ENCODE measurements around the gene PDIA2.
"Not testable (repeated sequence)": the region's sequence is repeated elsewhere in the genome, so short reads cannot be mapped to it uniquely, and the experiment has no call there.

Gene PDIA2

DNA sequence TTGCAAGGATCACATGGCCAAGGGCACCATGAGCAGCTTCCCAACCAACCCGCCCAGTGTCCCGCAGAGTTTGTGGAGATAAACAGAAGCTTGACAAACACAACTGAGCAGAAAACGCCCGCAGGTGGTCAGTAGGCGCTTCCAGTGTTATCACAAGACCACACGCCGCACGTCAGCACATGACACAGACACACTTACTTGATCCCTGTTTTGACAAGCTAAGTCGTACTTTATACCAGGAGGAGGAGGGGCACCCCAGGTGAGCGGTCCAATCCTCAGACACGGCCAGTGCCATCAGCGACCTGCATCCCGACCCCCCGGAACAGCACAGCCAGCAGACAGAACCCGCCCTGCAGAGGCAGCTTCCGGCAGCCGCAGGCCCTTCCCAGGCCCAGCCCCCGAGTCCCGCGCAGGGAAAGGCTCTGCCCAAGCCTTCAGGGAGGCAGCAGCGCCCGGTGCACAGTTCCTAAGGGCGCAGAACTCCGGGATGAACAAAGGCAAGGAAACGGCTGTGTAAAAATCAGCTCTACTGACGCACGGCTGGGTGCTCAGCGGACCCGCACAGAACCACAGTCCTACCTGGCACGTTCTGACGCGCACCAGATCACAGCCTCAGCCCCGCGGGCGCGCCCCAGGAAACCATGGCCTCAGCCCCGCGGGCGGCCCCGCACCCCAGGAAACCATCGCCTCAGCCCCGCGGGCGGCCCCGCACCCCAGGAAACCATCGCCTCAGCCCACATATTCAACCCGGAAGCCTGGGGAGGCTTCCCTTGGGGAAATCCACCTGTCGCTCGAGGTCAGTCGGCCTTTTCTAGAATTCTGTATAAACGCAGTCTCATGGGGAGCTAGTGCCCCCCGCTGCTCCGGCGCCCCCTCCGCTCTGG, 41.7 kb downstream of the PDIA2 start:
- TF ChIP-seq, protein P1, sequence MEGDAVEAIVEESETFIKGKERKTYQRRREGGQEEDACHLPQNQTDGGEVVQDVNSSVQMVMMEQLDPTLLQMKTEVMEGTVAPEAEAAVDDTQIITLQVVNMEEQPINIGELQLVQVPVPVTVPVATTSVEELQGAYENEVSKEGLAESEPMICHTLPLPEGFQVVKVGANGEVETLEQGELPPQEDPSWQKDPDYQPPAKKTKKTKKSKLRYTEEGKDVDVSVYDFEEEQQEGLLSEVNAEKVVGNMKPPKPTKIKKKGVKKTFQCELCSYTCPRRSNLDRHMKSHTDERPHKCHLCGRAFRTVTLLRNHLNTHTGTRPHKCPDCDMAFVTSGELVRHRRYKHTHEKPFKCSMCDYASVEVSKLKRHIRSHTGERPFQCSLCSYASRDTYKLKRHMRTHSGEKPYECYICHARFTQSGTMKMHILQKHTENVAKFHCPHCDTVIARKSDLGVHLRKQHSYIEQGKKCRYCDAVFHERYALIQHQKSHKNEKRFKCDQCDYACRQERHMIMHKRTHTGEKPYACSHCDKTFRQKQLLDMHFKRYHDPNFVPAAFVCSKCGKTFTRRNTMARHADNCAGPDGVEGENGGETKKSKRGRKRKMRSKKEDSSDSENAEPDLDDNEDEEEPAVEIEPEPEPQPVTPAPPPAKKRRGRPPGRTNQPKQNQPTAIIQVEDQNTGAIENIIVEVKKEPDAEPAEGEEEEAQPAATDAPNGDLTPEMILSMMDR (IDR thresholded peaks at IDR 0.05; ENCODE audit: low read depth, low read length, missing control alignments) = no peak
- DNase-seq (ENCODE audit: low read depth) = no peak
- H3K4me3 ChIP-seq (ENCODE audit: low read depth, low read length) = no peak overlapping the region
- in situ Hi-C loops (cut with HindIII; ENCODE audit: low sequenced_read_pairs) = loop anchor here (5.0 kb wide), 1 partner anchor 38 kb away; no protein-coding TSS in a partner anchor

DNA sequence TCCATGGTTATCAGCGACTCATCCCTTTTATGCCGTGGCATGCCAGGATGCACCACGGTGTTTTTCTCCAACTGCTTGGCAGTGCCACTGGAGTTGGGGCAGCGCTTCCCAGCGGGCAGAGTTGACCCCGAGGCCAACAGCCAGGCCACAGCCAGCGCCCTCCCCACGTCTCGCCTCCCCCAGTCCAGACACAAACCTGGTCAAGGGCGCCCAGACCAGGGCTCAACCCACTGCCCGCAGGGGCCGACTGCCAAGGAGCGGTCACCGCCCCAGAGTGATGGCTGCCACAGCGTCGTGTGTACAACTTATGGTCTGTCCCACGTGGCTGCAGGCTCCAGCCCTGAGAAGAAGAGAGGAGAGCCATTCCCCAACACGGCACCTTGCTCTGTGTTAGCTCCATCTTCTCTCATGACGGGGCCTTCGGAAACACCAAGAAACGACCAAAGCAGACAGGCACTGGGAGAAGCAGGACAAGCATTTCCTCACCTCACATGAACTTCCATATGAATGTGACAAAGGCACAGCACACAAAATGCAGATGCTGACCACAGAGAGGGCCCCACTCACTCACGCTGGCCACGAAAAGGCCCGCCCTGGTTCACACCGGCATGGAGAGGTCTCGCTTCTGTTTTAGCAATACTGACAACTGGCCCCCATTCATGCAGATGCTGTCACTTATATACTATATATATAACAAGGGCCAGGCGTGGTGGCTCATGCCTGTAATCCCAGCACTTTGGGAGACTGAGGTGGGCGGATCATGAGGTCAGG, 42.6 kb downstream of the PDIA2 start:
- no peak overlapping the region for H3K4me3 ChIP-seq (ENCODE audit: low read depth, low read length)
- in situ Hi-C loops (cut with HindIII; ENCODE audit: low sequenced_read_pairs) = no loop called here
- no peak for DNase-seq (ENCODE audit: low read depth)
- TF ChIP-seq, protein P1 (IDR thresholded peaks at IDR 0.05; ENCODE audit: low read depth, low read length, missing control alignments) = no peak

DNA sequence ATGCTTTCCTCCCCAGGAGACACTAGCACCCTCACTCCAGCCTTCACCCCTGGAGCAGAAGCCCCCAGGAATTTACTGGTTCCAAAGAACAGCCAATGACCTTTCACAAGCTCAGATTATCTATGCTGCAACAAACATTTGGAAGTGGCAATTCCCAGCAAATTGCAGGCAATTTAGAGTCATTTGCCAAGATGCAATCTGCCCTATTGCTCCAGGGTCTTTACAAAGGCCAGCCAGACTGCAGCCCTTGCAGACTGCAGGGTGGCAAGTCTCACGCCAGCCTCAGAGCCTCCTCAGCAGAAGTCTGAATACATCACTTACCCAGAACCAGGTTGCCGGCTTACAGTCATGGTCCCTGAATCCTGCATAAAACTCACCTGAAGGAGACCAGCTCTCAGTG, 47.8 kb downstream of the PDIA2 start:
- in situ Hi-C loops (cut with HindIII; ENCODE audit: low sequenced_read_pairs) = no loop called here
- TF ChIP-seq, protein P1 (IDR thresholded peaks at IDR 0.05; ENCODE audit: low read depth, low read length, missing control alignments) = no peak
- no peak overlapping the region for H3K4me3 ChIP-seq (ENCODE audit: low read depth, low read length)
- DNase-seq (ENCODE audit: low read depth) = no peak

DNA sequence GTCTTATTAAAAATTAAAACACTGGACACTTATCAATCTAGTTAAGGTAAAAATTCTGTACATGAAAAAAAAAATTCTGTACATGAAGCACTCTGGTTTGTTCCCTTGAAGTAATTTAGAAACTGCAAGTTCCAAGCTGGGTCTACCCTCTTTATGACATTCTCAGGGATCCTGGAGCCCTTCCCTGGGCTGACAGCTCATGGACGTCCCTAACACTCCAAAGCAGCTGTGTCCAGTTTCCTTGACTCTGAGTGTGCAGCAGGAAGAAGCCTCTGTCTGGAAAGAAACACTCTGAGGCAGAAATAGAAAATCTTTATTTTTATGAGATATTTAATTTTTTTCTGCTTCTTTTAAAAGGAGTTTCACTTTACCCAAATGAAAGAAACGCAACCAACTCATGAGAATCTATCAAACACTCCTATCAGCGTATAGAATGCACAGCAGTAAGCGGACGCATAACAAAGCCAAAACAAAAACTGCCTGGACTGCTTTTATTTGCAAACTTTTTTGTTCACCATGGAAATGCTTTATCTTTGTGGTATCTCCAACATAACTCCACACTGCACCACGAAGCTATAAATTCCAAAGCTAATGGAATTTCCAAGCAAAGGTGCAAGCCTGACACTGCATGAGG, 48.3 kb downstream of the PDIA2 start:
- DNase-seq (ENCODE audit: low read depth); in situ Hi-C loops (cut with HindIII; ENCODE audit: low sequenced_read_pairs); H3K4me3 ChIP-seq (ENCODE audit: low read depth, low read length): not testable (repeated sequence)

DNA sequence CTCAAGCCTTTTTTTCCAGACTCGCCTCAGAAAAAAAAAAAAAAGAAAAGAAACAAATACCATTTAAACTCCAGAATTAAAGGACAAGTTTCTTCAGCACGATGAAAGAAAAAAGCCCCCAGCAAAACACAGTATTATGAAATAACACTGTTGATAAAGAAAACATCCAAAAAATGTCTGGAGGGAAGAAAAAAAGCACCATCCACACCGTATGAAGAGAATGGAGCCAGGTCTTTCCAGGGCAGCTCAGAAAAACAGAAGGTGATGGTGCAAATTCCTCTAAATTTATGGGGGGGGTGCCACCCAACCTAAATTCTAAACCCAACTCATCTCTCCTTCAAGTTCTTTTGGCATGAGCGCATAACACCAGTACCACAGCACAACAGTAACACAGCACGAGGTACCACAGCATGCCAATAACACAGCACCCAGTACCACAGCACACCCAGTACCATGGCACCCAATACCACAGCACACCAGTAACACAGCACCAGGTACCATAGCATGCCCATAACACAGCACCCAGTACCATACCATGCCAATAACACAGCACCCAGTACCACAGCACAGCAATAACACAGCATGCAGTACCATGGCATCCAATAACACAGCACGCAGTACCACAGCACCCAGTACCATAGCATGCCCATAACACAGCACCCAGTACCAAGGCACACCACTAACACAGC, 50.6 kb downstream of the PDIA2 start:
- TF ChIP-seq, protein P1 (IDR thresholded peaks at IDR 0.05; ENCODE audit: low read depth, low read length, missing control alignments) = no peak
- H3K4me3 ChIP-seq (ENCODE audit: low read depth, low read length) = no peak overlapping the region
- DNase-seq (ENCODE audit: low read depth) = no peak
- in situ Hi-C loops (cut with HindIII; ENCODE audit: low sequenced_read_pairs) = no loop called here

DNA sequence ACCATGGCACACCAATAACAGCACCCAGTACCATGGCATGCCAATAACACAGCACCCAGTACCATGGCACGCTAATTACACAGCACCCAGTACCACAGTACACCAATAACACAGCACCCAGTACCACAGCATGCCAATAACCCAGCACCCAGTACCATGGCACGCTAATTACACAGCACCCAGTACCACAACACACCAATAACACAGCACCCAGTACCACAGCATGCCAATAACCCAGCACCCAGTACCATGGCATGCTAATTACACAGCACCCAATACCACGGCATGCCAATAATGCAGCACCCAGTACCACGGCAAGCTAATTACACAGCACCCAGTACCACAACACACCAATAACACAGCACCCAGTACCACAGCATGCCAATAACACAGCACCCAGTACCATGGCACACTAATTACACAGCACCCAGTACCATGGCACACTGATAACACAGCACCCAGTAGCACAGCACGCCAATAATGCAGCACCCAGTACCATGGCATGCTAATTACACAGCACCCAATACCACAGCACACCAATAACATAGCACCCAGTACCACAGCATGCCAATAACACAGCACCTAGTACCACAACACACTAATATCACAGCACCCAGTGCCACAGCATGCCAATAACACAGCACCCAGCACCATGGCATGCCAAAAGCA, 51.3 kb downstream of the PDIA2 start:
- H3K4me3 ChIP-seq (ENCODE audit: low read depth, low read length); in situ Hi-C loops (cut with HindIII; ENCODE audit: low sequenced_read_pairs); DNase-seq (ENCODE audit: low read depth): not testable (repeated sequence)

DNA sequence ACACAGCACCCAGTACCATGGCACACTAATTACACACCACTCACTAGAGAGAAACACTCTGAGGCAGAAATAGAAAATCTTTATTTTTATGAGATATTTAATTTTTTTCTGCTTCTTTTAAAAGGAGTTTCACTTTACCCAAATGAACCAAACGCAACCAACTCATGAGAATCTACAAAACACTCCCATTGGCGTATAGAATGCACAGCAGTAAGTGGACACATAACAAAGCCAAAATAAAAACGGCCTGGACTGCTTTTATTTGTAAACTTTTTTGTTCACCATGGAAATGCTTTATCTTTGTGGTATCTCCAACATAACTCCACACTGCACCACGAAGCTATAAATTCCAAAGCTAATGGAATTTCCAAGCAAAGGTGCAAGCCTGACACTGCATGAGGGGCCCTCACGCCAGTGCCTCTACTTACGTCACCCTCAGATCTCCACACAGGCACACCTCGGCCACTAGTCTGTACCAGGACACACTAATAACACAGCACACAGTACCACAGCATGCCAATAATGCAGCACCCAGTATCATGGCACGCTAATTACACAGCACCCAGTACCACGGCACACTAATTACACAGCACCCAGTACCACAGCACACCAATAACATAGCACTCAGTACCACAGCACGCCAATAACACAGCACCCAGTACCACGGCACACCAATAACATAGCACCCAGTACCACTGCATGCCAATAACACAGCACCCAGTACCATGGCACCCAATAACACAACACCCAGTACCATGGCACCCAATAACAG, 52.1 kb downstream of the PDIA2 start:
- DNase-seq (ENCODE audit: low read depth); in situ Hi-C loops (cut with HindIII; ENCODE audit: low sequenced_read_pairs): not testable (repeated sequence)

More for the DNA sequence above, 52.1 kb downstream of the PDIA2 start:
- not testable (repeated sequence) for H3K4me3 ChIP-seq (ENCODE audit: low read depth, low read length)
